ENCODE results near the gene DYNLT2. TPM values are rescaled to one million over a fixed set of nuclear protein-coding genes. Genes with fewer than 3 reads are reported as not detected.
A peak's percentile ranks its signal among the peaks of the same experiment; 100 is the strongest.

DYNLT2 gene
- total and polyA plus RNA-seq, 2 of the 13 experiments (the other 11 are each of a cell fraction or from before 2014, with no cell fraction given): 2.1 to 4.3 TPM

GRCh38 chr6:169800668-169801395, 49.5 kb upstream of the DYNLT2 start (continued):
- no peak; the same call in 1 of the 2 replicates for TF ChIP-seq ZNF143 (CRISPR knock-in tag; IDR thresholded peaks at IDR 0.05)
- no peak for TF ChIP-seq AKNA (CRISPR knock-in tag; IDR thresholded peaks at IDR 0.05; ENCODE audit: borderline replicate concordance)
- TF ChIP-seq MAZ (IDR thresholded peaks at IDR 0.05; ENCODE audit: borderline replicate concordance, low read depth, low read length): 0 out of 2 replicates have a peak, but pooled peaks have one; percentile 35
- TF ChIP-seq MAZ (CRISPR knock-in tag; IDR thresholded peaks at IDR 0.05; ENCODE audit: low read depth): peak; percentile 45; the same call in 1 of the 2 replicates
- TF ChIP-seq NCOR1 (IDR thresholded peaks at IDR 0.05; ENCODE audit: borderline replicate concordance, low read length): peak; percentile 39; the same call in 1 of the 2 replicates
- TF ChIP-seq, protein P1, sequence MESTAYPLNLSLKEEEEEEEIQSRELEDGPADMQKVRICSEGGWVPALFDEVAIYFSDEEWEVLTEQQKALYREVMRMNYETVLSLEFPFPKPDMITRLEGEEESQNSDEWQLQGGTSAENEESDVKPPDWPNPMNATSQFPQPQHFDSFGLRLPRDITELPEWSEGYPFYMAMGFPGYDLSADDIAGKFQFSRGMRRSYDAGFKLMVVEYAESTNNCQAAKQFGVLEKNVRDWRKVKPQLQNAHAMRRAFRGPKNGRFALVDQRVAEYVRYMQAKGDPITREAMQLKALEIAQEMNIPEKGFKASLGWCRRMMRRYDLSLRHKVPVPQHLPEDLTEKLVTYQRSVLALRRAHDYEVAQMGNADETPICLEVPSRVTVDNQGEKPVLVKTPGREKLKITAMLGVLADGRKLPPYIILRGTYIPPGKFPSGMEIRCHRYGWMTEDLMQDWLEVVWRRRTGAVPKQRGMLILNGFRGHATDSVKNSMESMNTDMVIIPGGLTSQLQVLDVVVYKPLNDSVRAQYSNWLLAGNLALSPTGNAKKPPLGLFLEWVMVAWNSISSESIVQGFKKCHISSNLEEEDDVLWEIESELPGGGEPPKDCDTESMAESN (CRISPR knock-in tag; conservative IDR thresholded peaks at IDR 0.05): peak; percentile 66; the same call in 1 of the 2 replicates
- no peak; the same call in 1 of the 2 replicates for TF ChIP-seq ZNF460 (CRISPR knock-in tag; IDR thresholded peaks at IDR 0.05; ENCODE audit: borderline replicate concordance)
- TF ChIP-seq ZNF878 (CRISPR knock-in tag; IDR thresholded peaks at IDR 0.05): peak; percentile 46; the same call in 1 of the 2 replicates
- TF ChIP-seq ZNF512 (CRISPR knock-in tag; IDR thresholded peaks at IDR 0.05): 0 out of 2 replicates have a peak, but pooled peaks have one; percentile 76
- no peak; the same call in 1 of the 2 replicates for TF ChIP-seq PPARG (CRISPR knock-in tag; conservative IDR thresholded peaks at IDR 0.05)
- TF ChIP-seq, protein P2, sequence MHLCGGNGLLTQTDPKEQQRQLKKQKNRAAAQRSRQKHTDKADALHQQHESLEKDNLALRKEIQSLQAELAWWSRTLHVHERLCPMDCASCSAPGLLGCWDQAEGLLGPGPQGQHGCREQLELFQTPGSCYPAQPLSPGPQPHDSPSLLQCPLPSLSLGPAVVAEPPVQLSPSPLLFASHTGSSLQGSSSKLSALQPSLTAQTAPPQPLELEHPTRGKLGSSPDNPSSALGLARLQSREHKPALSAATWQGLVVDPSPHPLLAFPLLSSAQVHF (CRISPR knock-in tag; IDR thresholded peaks at IDR 0.05): no peak
- TF ChIP-seq RFX3 (CRISPR knock-in tag; IDR thresholded peaks at IDR 0.05): no peak
- no peak for TF ChIP-seq WIZ (CRISPR knock-in tag; IDR thresholded peaks at IDR 0.05)
- TF ChIP-seq, protein P3, sequence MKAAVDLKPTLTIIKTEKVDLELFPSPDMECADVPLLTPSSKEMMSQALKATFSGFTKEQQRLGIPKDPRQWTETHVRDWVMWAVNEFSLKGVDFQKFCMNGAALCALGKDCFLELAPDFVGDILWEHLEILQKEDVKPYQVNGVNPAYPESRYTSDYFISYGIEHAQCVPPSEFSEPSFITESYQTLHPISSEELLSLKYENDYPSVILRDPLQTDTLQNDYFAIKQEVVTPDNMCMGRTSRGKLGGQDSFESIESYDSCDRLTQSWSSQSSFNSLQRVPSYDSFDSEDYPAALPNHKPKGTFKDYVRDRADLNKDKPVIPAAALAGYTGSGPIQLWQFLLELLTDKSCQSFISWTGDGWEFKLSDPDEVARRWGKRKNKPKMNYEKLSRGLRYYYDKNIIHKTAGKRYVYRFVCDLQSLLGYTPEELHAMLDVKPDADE (CRISPR knock-in tag; IDR thresholded peaks at IDR 0.05): peak; percentile 65; the same call in 1 of the 2 replicates
- no peak for TF ChIP-seq SOX6 (IDR thresholded peaks at IDR 0.05)
- TF ChIP-seq SOX6 (CRISPR knock-in tag; IDR thresholded peaks at IDR 0.05): peak; percentile 91
- no peak; the same call in 1 of the 2 replicates for TF ChIP-seq RARA (CRISPR knock-in tag; IDR thresholded peaks at IDR 0.05)
- TF ChIP-seq ZNF260 (CRISPR knock-in tag; IDR thresholded peaks at IDR 0.05; ENCODE audit: borderline replicate concordance, low read depth): no peak
- no peak; the same call in 1 of the 2 replicates for TF ChIP-seq RAD21 (CRISPR knock-in tag; IDR thresholded peaks at IDR 0.05)

All from HepG2 (cell line).